H4 (cell line): ENCODE results near the gene MPC2. TPM values are rescaled to one million over a fixed set of nuclear protein-coding genes. Genes with fewer than 3 reads are reported as not detected.

Source experiments
- total RNA-seq: library from RNA; depleted of rRNA; stranded (reverse); fragments of >200 nt; shearing (Covaris generic); gene quantifications from 2 replicates; pipeline ENCODE4 v1.2.3, GENCODE V29; 2014; rRNA removed

The MPC2 gene
- total RNA-seq, 1 experiment from 2014 or later: 52.2 TPM

Other genes with a start within 250 kb of the MPC2 start
- gene MPZL1, start 215.1 kb downstream of the MPC2 start, total RNA-seq: 59.2 and 76.5 TPM in 2 replicates
- gene ADCY10, start 22.9 kb downstream of the MPC2 start, total RNA-seq: 0.02 TPM in 1 of 2 replicates, not detected in the other
- 17.7 and 27.0 TPM in 2 replicates for gene DCAF6, start 389 bp downstream of the MPC2 start, total RNA-seq
- 5.8 and 7.0 TPM in 2 replicates for gene GPR161, start 199.9 kb upstream of the MPC2 start, total RNA-seq
- 48.2 and 49.1 TPM in 2 replicates for gene TIPRL, start 241.9 kb upstream of the MPC2 start, total RNA-seq